GM12878 (cell line): ENCODE measurements around the gene RPS2. TPM values are rescaled to one million over a fixed set of nuclear protein-coding genes. Genes with fewer than 3 reads are reported as not detected.

Experiments
- ATAC-seq: fragments of 200-7000 bp; cut with Tn5 transposase; 3 replicates; pipeline ENCODE4 v1.9.1; 2020; ENCODE audit warnings: mild to moderate bottlenecking, moderate library complexity
- BruUV-seq: library from RNA; stranded (reverse); fragments of 400-500 nt; replicated peaks from 2 replicates; lab custom pipeline; 2021; lab: Mats Ljungman, UMichigan
- CTCF ChIA-PET: fragments of 300-600 bp; sonication (Branson Sonifier 250); formaldehyde crosslinking; extraction: SDS; loops from one replicate; lab custom pipeline; 2021; ENCODE audit warnings: inconsistent platforms; lab: Yijun Ruan, JAX
- POLR2A ChIA-PET: fragments of 350-600 bp; formaldehyde crosslinking; extraction: SDS; loops from one replicate; lab custom pipeline; 2021; ENCODE audit warnings: inconsistent platforms; lab: Charles Lee
- RAD21 ChIA-PET: fragments of 300-600 bp; sonication (Branson Sonifier 250); formaldehyde crosslinking; loops from one replicate; lab custom pipeline; 2023; ENCODE audit warnings: antibody characterized with exemption; ENCODE audit not compliant: unreplicated experiment; lab: Charles Lee
- SMC1A ChIA-PET: fragments of 300-600 bp; sonication (Branson Sonifier 250); formaldehyde crosslinking; loops from one replicate; lab custom pipeline; 2023; ENCODE audit not compliant: unreplicated experiment, uncharacterized antibody; lab: Charles Lee
- DNase-seq: peaks from one replicate; pipeline ENCODE4 v3.0.0-alpha.2; 2011; ENCODE audit warnings: low read depth, low spot score
- FAIRE-seq: peaks from 3 replicates; lab custom pipeline; 2011; peaks lifted over from hg19 to GRCh38; lab: Jason Lieb, UNC
- H2AFZ ChIP-seq: 2 replicates; pipeline ENCODE4 v1.6.0; 2011; ENCODE audit warnings: low read depth, low read length, control low read depth; ENCODE audit not compliant: control insufficient read depth
- H3K27ac ChIP-seq: 2 replicates; pipeline ENCODE4 v1.5.1; 2011; ENCODE audit warnings: control low read depth; ENCODE audit not compliant: control insufficient read depth, insufficient read depth
- H3K27me3 ChIP-seq, 2 experiments: replicated peaks in 1 of 2; 2 replicates each; pipeline versions ENCODE4 v1.6.0 to v1.6.1; 2011; ENCODE audit warnings: low read length in 1 of 2; ENCODE audit not compliant: control insufficient read depth in 2 of 2, insufficient read depth in 2 of 2
- H3K36me3 ChIP-seq, 2 experiments: 2 replicates each; pipeline ENCODE4 v1.5.1; 2011; ENCODE audit warnings: low read length in 1 of 2; ENCODE audit not compliant: control insufficient read depth in 2 of 2, insufficient read depth in 2 of 2
- H3K4me1 ChIP-seq: 2 replicates; pipeline ENCODE4 v1.6.1; 2011; ENCODE audit warnings: mild to moderate bottlenecking, low read length, moderate library complexity, mixed read lengths; ENCODE audit not compliant: control insufficient read depth, insufficient read depth
- H3K4me2 ChIP-seq: 2 replicates; pipeline ENCODE4 v1.6.0; 2011; ENCODE audit warnings: control low read depth; ENCODE audit not compliant: control insufficient read depth, insufficient read depth
- H3K4me3 ChIP-seq: fragments of 200-600 bp; sonication (generic); 2 replicates; pipeline ENCODE4 v1.5.1; 2016
- H3K79me2 ChIP-seq: 2 replicates; pipeline ENCODE4 v1.6.0; 2011; ENCODE audit warnings: low read length; ENCODE audit not compliant: control insufficient read depth, insufficient read depth
- H3K9ac ChIP-seq: 2 replicates; pipeline ENCODE4 v1.8.0; 2011; ENCODE audit warnings: low read length, control low read depth, mixed read lengths; ENCODE audit not compliant: control insufficient read depth, insufficient read depth
- H3K9me3 ChIP-seq: replicated peaks from 3 replicates; pipeline ENCODE4 v1.5.1; 2011; ENCODE audit warnings: mild to moderate bottlenecking, low read length; ENCODE audit not compliant: control insufficient read depth, insufficient read depth
- H4K20me1 ChIP-seq: 2 replicates; pipeline ENCODE4 v1.6.0; 2011; ENCODE audit not compliant: control insufficient read depth, insufficient read depth
- ATF3 ChIP-seq: IDR thresholded peaks from 2 replicates; pipeline ENCODE4 v1.6.1; 2011; ENCODE audit warnings: low read depth, mild to moderate bottlenecking, low read length, moderate library complexity, borderline replicate concordance; ENCODE audit errors: extremely low read depth
- BCLAF1 ChIP-seq: fragments of 450-650 bp; IDR thresholded peaks from 2 replicates; pipeline ENCODE4 v1.6.1; 2017; ENCODE audit warnings: antibody characterized with exemption, mild to moderate bottlenecking, moderate library complexity
- BMI1 ChIP-seq: fragments of 450-650 bp; IDR thresholded peaks from 2 replicates; pipeline ENCODE4 v1.6.1; 2016; ENCODE audit warnings: mild to moderate bottlenecking, moderate library complexity, borderline replicate concordance
- E4F1 ChIP-seq: fragments of 450-650 bp; IDR thresholded peaks from 2 replicates; pipeline ENCODE4 v1.6.1; 2018; ENCODE audit warnings: borderline replicate concordance, mild to moderate bottlenecking; ENCODE audit not compliant: partially characterized antibody
- HDGF ChIP-seq: fragments of 450-650 bp; IDR thresholded peaks from 2 replicates; pipeline ENCODE4 v1.6.1; 2016; ENCODE audit warnings: antibody characterized with exemption
- IRF3 ChIP-seq: fragments of 450-650 bp; IDR thresholded peaks from 2 replicates; pipeline ENCODE4 v1.6.1; 2014; ENCODE audit warnings: mild to moderate bottlenecking
- JUNB ChIP-seq: IDR thresholded peaks from 2 replicates; pipeline ENCODE4 v1.6.1; 2016; ENCODE audit warnings: antibody characterized with exemption, mild to moderate bottlenecking
- MYC ChIP-seq: IDR thresholded peaks from 2 replicates; pipeline ENCODE4 v1.6.1; 2011; ENCODE audit warnings: mild to moderate bottlenecking, low read length, moderate library complexity, inconsistent platforms; ENCODE audit not compliant: insufficient read depth, insufficient replicate concordance, insufficient read length, severe bottlenecking
- PAX8 ChIP-seq: fragments of 450-650 bp; IDR thresholded peaks from 2 replicates; pipeline ENCODE4 v1.6.1; 2017; ENCODE audit warnings: mild to moderate bottlenecking, moderate library complexity
- USF2 ChIP-seq: IDR thresholded peaks from 2 replicates; pipeline ENCODE4 v1.6.1; 2011; ENCODE audit warnings: low read depth, low read length, improper control_type of control experiment, borderline replicate concordance
- ZNF687 ChIP-seq: fragments of 450-650 bp; IDR thresholded peaks from 2 replicates; pipeline ENCODE4 v1.6.1; 2017; ENCODE audit warnings: mild to moderate bottlenecking, moderate library complexity
- WGBS: methylation state at CpG from one replicate; pipeline ENCODE4 v1.1.6; 2016; ENCODE audit warnings: low lambda C conversion rate; ENCODE audit not compliant: insufficient replicate concordance, insufficient coverage; ENCODE audit errors: missing lambda C conversion rate; 5-methylcytosine and 5-hydroxymethylcytosine counted together
- in situ Hi-C: fragments of 300-500 bp; cut with MboI; formaldehyde crosslinking; loops from 9 replicates; pipeline ENCODE4 v1.14.3; 2018; ENCODE audit warnings: mixed read lengths
- intact Hi-C: fragments of 100-400 bp; cut with micrococcal nuclease; formaldehyde crosslinking; loops from one replicate; pipeline ENCODE4 v1.14.2; 2022; ENCODE audit not compliant: unreplicated experiment
- polyA plus RNA-seq, 11 experiments: library from polyadenylated mRNA; depleted of rRNA in 4 of 11; unstranded in 6 of 11; stranded (reverse) in 5 of 11; fragments of >200 nt; fragmentation: Nextera tagmentation in 4 of 11; fragmentation: Illumina TruSeq in 1 of 11; extraction: Ambion mirVana in 4 of 11; extraction: Trizol in 1 of 11; gene quantifications; 1 replicate in 1 of 11; 2 replicates in 10 of 11; pipeline versions ENCODE4 v1.2.1 to v1.2.3, GENCODE V29; 2011 to 2016; ENCODE audit warnings: inconsistent platforms in 2 of 11, missing spikeins in 2 of 11, low read depth in 1 of 11
- total RNA-seq, 4 experiments: library from RNA; depleted of rRNA in 3 of 4; stranded (reverse); fragments of >200 nt in 3 of 4; fragmentation: Illumina TruSeq in 1 of 4; extraction: Trizol in 1 of 4; gene quantifications; 2 replicates each; pipeline versions ENCODE4 v1.2.1 to v1.2.3, GENCODE V29; 2013 to 2021

The RPS2 gene
- total and polyA plus RNA-seq, 10 of the 15 experiments (the other 5 are each of a cell fraction or from before 2014, with no cell fraction given), result 1,295 to 7,121 (median 3,933) TPM

GRCh38 chr16:1950559-1950958, 14.1 kb downstream of the RPS2 start:
- ChIA-PET SMC1A (interaction anchor here (0.7 kb wide), 1 partner anchor 21 kb away, joined by 3 read pairs; the partner anchor contains the start of gene TBL3), RAD21 (no interaction called here), POLR2A (interaction anchor here (1.0 kb wide), 1 partner anchor 14 kb away, joined by 3 read pairs; the partner anchor contains the start of gene RPS2), CTCF (no interaction called here)
- Histone ChIP-seq H3K4me1 (no peaks in the 10 kb centered on the region), H3K36me3 (no peaks in the 10 kb centered on the region), H3K79me2 (no peaks in the 10 kb centered on the region), H3K27me3 (no peaks in the 10 kb centered on the region; a peak in 1 of 4 replicates), H3K4me2 (no peak overlapping the region), H3K9me3 (no peaks in the 10 kb centered on the region), H3K27ac (no peak overlapping the region), H3K4me3 (no peak overlapping the region), H2AFZ (no peak overlapping the region), H4K20me1 (no peaks in the 10 kb centered on the region), H3K9ac (no peak overlapping the region)
- no peak for FAIRE-seq
- no peak for ATAC-seq
- intact Hi-C loops (no loop called here), in situ Hi-C loops (no loop called here)
- DNase-seq, result no peak
- BruUV-seq, result no TSS peak
- 69% methylated on average over 19 of the region's 19 CpGs for WGBS
- TF ChIP-seq ZNF687 (no peak), MYC (no peak), BCLAF1 (no peak), IRF3 (no peak), PAX8 (no peak), ATF3 (no peak), HDGF (no peak), BMI1 (no peak), USF2 (no peak), E4F1 (no peak), JUNB (no peak)
